HEK293T (cell line): ENCODE data around the gene C10orf120.

Experiments used
- ARNT ChIP-seq: fragments of 450-650 bp; IDR thresholded peaks from 2 replicates; pipeline ENCODE4 v1.6.1; 2017; ENCODE audit warnings: mild to moderate bottlenecking
- FOXA1 ChIP-seq: fragments of 450-650 bp; IDR thresholded peaks from 2 replicates; pipeline ENCODE4 v1.6.1; 2016; ENCODE audit warnings: mild to moderate bottlenecking
- FOXM1 ChIP-seq: fragments of 450-650 bp; IDR thresholded peaks from 2 replicates; pipeline ENCODE4 v1.6.1; 2017; ENCODE audit warnings: mild to moderate bottlenecking, borderline replicate concordance
- SP1 ChIP-seq: fragments of 450-650 bp; IDR thresholded peaks from 2 replicates; pipeline ENCODE4 v1.6.1; 2017
- ZNF384 ChIP-seq: fragments of 450-650 bp; IDR thresholded peaks from 2 replicates; pipeline ENCODE4 v1.6.1; 2016

- TF ChIP-seq FOXM1 (no peak), ARNT (no peak), SP1 (no peak), FOXA1 (no peak), ZNF384 (no peak)
Observed at GRCh38 chr10:122658356-122659049, 41.1 kb downstream of the C10orf120 start.
